SU-DHL-6 (cell line): ENCODE data around the gene CDK6.

Experiments
- H2AFZ ChIP-seq: fragments of 200-600 bp; sonication (generic); 2 replicates; pipeline ENCODE4 v1.6.1; 2014; ENCODE audit warnings: low read depth, mild to moderate bottlenecking, moderate library complexity, mixed read lengths, antibody characterized with exemption, low read length; ENCODE audit not compliant: severe bottlenecking
- H3F3A ChIP-seq: fragments of 200-600 bp; shearing (Covaris generic); 2 replicates; pipeline ENCODE4 v1.6.0; 2016; ENCODE audit warnings: antibody characterized with exemption, mild to moderate bottlenecking; ENCODE audit not compliant: insufficient read depth
- H3K27ac ChIP-seq: fragments of 200-600 bp; sonication (generic); 2 replicates; pipeline ENCODE4 v1.5.1; 2016; ENCODE audit warnings: low read depth, mild to moderate bottlenecking, low read length, moderate library complexity, mixed read lengths
- H3K27me3 ChIP-seq: fragments of 200-600 bp; sonication (generic), shearing (Covaris generic); 2 replicates; pipeline ENCODE4 v1.6.0; 2014; ENCODE audit warnings: mild to moderate bottlenecking, low read length
- H3K36me3 ChIP-seq: fragments of 200-600 bp; sonication (generic); 2 replicates; pipeline ENCODE4 v1.6.1; 2014; ENCODE audit warnings: mild to moderate bottlenecking, low read length, mixed read lengths
- H3K4me2 ChIP-seq: fragments of 300-600, 200-600 bp; shearing (Covaris generic), sonication (generic); 2 replicates; pipeline ENCODE4 v1.6.0; 2014; ENCODE audit warnings: low read length, low read depth, mild to moderate bottlenecking; ENCODE audit not compliant: poor library complexity, severe bottlenecking
- H3K4me3 ChIP-seq: fragments of 200-600 bp; sonication (generic); 2 replicates; pipeline ENCODE4 v1.5.1; 2014; ENCODE audit warnings: antibody characterized with exemption, low read length, mild to moderate bottlenecking, mixed read lengths; ENCODE audit not compliant: insufficient read depth, poor library complexity, severe bottlenecking
- H3K79me2 ChIP-seq: fragments of 200-600 bp; sonication (generic); 2 replicates; pipeline ENCODE4 v1.6.1; 2014; ENCODE audit warnings: mild to moderate bottlenecking, low read length, moderate library complexity; ENCODE audit not compliant: insufficient read depth
- H3K9ac ChIP-seq: fragments of 200-600 bp; sonication (generic); 2 replicates; pipeline ENCODE4 v1.7.0; 2014; ENCODE audit warnings: mild to moderate bottlenecking, low read length
- H3K9me2 ChIP-seq: fragments of 200-600 bp; sonication (generic); replicated peaks from 2 replicates; pipeline ENCODE4 v1.6.1; 2014; ENCODE audit warnings: low read length; ENCODE audit not compliant: insufficient read depth
- H3K9me3 ChIP-seq: fragments of 200-600 bp; sonication (generic); 2 replicates; pipeline ENCODE4 v1.6.1; 2014; ENCODE audit warnings: low read length, mixed read lengths; ENCODE audit not compliant: insufficient read depth
- H4K20me1 ChIP-seq: fragments of 200-600 bp; sonication (generic); 2 replicates; pipeline ENCODE4 v1.6.1; 2014; ENCODE audit warnings: low read depth, mild to moderate bottlenecking, antibody characterized with exemption, low read length, moderate library complexity, mixed read lengths
- CTCF ChIP-seq: fragments of 200-600 bp; sonication (generic); IDR thresholded peaks from one replicate; pipeline ENCODE4 v1.5.1; 2017; ENCODE audit warnings: antibody characterized with exemption, mild to moderate bottlenecking, low read length, moderate library complexity; ENCODE audit not compliant: insufficient read depth, poor library complexity, severe bottlenecking
- EZH2phosphoT487 ChIP-seq: fragments of 200-600 bp; sonication (generic), shearing (Covaris generic); conservative IDR thresholded peaks from 2 replicates; pipeline ENCODE4 v1.6.1; 2018; ENCODE audit warnings: mild to moderate bottlenecking, antibody characterized with exemption, low read length, moderate library complexity, mixed read lengths

Gene CDK6

GRCh38 chr7:92598310-92598981 lies 237.9 kb downstream of the CDK6 start:
- H3K27me3 ChIP-seq: no peaks in the 10 kb centered on the region
- H3F3A ChIP-seq: no peaks in the 10 kb centered on the region
- TF ChIP-seq CTCF (no peak), EZH2phosphoT487 (no peak)
- no peak overlapping the region for H2AFZ ChIP-seq
- no peaks in the 10 kb centered on the region for H3K79me2 ChIP-seq
- H4K20me1 ChIP-seq: no peaks in the 10 kb centered on the region
- no peak overlapping the region for H3K27ac ChIP-seq
- no peak overlapping the region for H3K4me2 ChIP-seq
- no peak overlapping the region for H3K9ac ChIP-seq
- no peak overlapping the region for H3K4me3 ChIP-seq
- no peaks in the 10 kb centered on the region for H3K9me3 ChIP-seq
- H3K36me3 ChIP-seq: no peaks in the 10 kb centered on the region
- H3K9me2 ChIP-seq: no peaks in the 10 kb centered on the region

- Histone ChIP-seq H3K9ac (no peak overlapping the region), H3K9me2 (no peaks in the 10 kb centered on the region), H3K27ac (no peak overlapping the region), H3K36me3 (no peaks in the 10 kb centered on the region), H3K79me2 (no peaks in the 10 kb centered on the region), H3F3A (no peaks in the 10 kb centered on the region), H2AFZ (no peak overlapping the region), H3K27me3 (no peaks in the 10 kb centered on the region), H3K4me2 (no peak overlapping the region), H3K4me3 (no peak overlapping the region), H3K9me3 (no peaks in the 10 kb centered on the region), H4K20me1 (no peaks in the 10 kb centered on the region)
- TF ChIP-seq CTCF: no peak
- no peak for TF ChIP-seq EZH2phosphoT487
Observed at GRCh38 chr7:92595281-92595680, 241.1 kb downstream of the CDK6 start.

- H3K9me3 ChIP-seq: no peaks in the 10 kb centered on the region
- no peaks in the 10 kb centered on the region for H3K27me3 ChIP-seq
- peaks cover 1% of the 10 kb centered on the region for H3K79me2 ChIP-seq
- no peak overlapping the region for H3K4me2 ChIP-seq
- no peaks in the 10 kb centered on the region for H3K36me3 ChIP-seq
- no peaks in the 10 kb centered on the region for H4K20me1 ChIP-seq
- no peak overlapping the region for H3K27ac ChIP-seq
- no peak for TF ChIP-seq CTCF
- TF ChIP-seq EZH2phosphoT487: no peak
- no peak overlapping the region for H3K4me3 ChIP-seq
- H3F3A ChIP-seq: no peaks in the 10 kb centered on the region
- no peak overlapping the region for H3K9ac ChIP-seq
- no peaks in the 10 kb centered on the region for H3K9me2 ChIP-seq
- no peak overlapping the region for H2AFZ ChIP-seq
Observed at GRCh38 chr7:92594746-92595145, 241.6 kb downstream of the CDK6 start.
